Right atrium auricular region (tissue), 2 donors: Measurements from ENCODE around the gene OXSM. TPM values are rescaled to one million over a fixed set of nuclear protein-coding genes. Genes with fewer than 3 reads are reported as not detected.

Experiments used
- DNase-seq: peaks from one replicate; pipeline ENCODE4 v3.0.0-alpha.2; 2019; ENCODE audit warnings: low spot score
- H3K27ac ChIP-seq, 2 donors: fragments of 200-600 bp; sonication (generic); 1 replicate in 1 of 2; 2 replicates in 1 of 2; pipeline ENCODE4 v1.5.1; 2016 to 2019
- H3K27me3 ChIP-seq, 2 donors: fragments of 200-600 bp; sonication (generic); one replicate each; pipeline versions ENCODE4 v1.5.1 to v1.6.0; 2017 to 2019
- H3K36me3 ChIP-seq: fragments of 200-600 bp; sonication (generic); one replicate; pipeline ENCODE4 v1.5.1; 2016
- H3K4me1 ChIP-seq, 2 donors: fragments of 200-600 bp; sonication (generic); one replicate each; pipeline versions ENCODE4 v1.5.1 to v1.6.0; 2017 to 2019
- H3K4me3 ChIP-seq, 2 donors: fragments of 200-600 bp; sonication (generic); 1 replicate in 1 of 2; 2 replicates in 1 of 2; pipeline ENCODE4 v1.5.1; 2017 to 2019; ENCODE audit warnings: mild to moderate bottlenecking in 1 of 2, moderate library complexity in 1 of 2
- H3K9me3 ChIP-seq, 2 donors: fragments of 200-600 bp; sonication (generic); one replicate each; pipeline ENCODE4 v1.5.1; 2019
- CTCF ChIP-seq, 2 donors: fragments of 200-600 bp; sonication (generic); IDR thresholded peaks; one replicate each; pipeline ENCODE4 v1.5.1; 2019; ENCODE audit warnings: antibody characterized with exemption in 2 of 2
- total RNA-seq, 2 donors: library from RNA; depleted of rRNA; stranded (reverse); fragments of >200 nt; gene quantifications; one replicate each; pipeline ENCODE4 v1.1.0, GENCODE V29; 2016

Gene OXSM
- total RNA-seq, 2 donors from 2014 or later, result 12.9 to 17.2 TPM

- H3K27me3 ChIP-seq, result no peaks in the 10 kb centered on the region
- no peak overlapping the region for H3K27ac ChIP-seq
- TF ChIP-seq CTCF (IDR thresholded peaks at IDR 0.05), result no peak
- no peak overlapping the region for H3K4me3 ChIP-seq
- no peaks in the 10 kb centered on the region for H3K9me3 ChIP-seq
- H3K4me1 ChIP-seq, result no peaks in the 10 kb centered on the region
- peaks cover 33% of the 10 kb centered on the region for H3K36me3 ChIP-seq
- no peak for DNase-seq
These were observed 38.8 kb upstream of the OXSM start for GRCh38 chr3:25751048-25751447.

- Histone ChIP-seq H3K36me3 (peaks cover 33% of the 10 kb centered on the region), H3K4me1 (no peaks in the 10 kb centered on the region), H3K27ac (no peak overlapping the region), H3K27me3 (no peaks in the 10 kb centered on the region), H3K9me3 (no peaks in the 10 kb centered on the region), H3K4me3 (no peak overlapping the region)
- no peak for DNase-seq
- TF ChIP-seq CTCF (IDR thresholded peaks at IDR 0.05), result no peak
These were observed 38.2 kb upstream of the OXSM start for GRCh38 chr3:25751725-25752124.

GRCh38 chr3:25768851-25769250, 21.0 kb upstream of the OXSM start:
- H3K4me1 ChIP-seq, result no peaks in the 10 kb centered on the region
- no peak overlapping the region for H3K27ac ChIP-seq
- peaks cover 0 to 7% of the 10 kb centered on the region in 2 donors for H3K9me3 ChIP-seq
- no peak overlapping the region for H3K4me3 ChIP-seq
- H3K36me3 ChIP-seq, result peaks cover 8% of the 10 kb centered on the region
- no peaks in the 10 kb centered on the region for H3K27me3 ChIP-seq
- no peak for TF ChIP-seq CTCF (IDR thresholded peaks at IDR 0.05)
- no peak for DNase-seq

- Histone ChIP-seq H3K27ac (no peak overlapping the region), H3K9me3 (peaks cover 0 to 7% of the 10 kb centered on the region in 2 donors), H3K27me3 (no peaks in the 10 kb centered on the region), H3K4me3 (no peak overlapping the region), H3K4me1 (no peaks in the 10 kb centered on the region), H3K36me3 (peaks cover 39% of the 10 kb centered on the region)
- no peak for TF ChIP-seq CTCF (IDR thresholded peaks at IDR 0.05)
- no peak for DNase-seq
These were observed 14.0 kb upstream of the OXSM start for GRCh38 chr3:25775936-25776335.

GRCh38 chr3:25780618-25781017, 9.3 kb upstream of the OXSM start:
- DNase-seq, result no peak
- H3K27ac ChIP-seq, result no peak overlapping the region
- TF ChIP-seq CTCF (IDR thresholded peaks at IDR 0.05), result no peak
- peaks cover 0 to 13% of the 10 kb centered on the region in 2 donors for H3K4me1 ChIP-seq
- no peaks in the 10 kb centered on the region for H3K9me3 ChIP-seq
- no peaks in the 10 kb centered on the region for H3K27me3 ChIP-seq
- H3K4me3 ChIP-seq, result no peak overlapping the region
- H3K36me3 ChIP-seq, result peaks cover 25% of the 10 kb centered on the region

GRCh38 chr3:25781145-25781757, 8.6 kb upstream of the OXSM start:
- DNase-seq, result no peak
- Histone ChIP-seq H3K27me3 (no peaks in the 10 kb centered on the region), H3K27ac (no peak overlapping the region), H3K4me1 (peaks cover 0 to 13% of the 10 kb centered on the region in 2 donors), H3K9me3 (no peaks in the 10 kb centered on the region), H3K36me3 (peaks cover 19% of the 10 kb centered on the region), H3K4me3 (no peak overlapping the region)
- no peak for TF ChIP-seq CTCF (IDR thresholded peaks at IDR 0.05)
